ENCODE results near the gene RFPL3. TPM values are rescaled to one million over a fixed set of nuclear protein-coding genes. Genes with fewer than 3 reads are reported as not detected.

RFPL3 gene
- total and polyA plus RNA-seq, 8 donors = 0.21 TPM; not detected in 7

- DNase-seq = peak in 2 of 6 donors; percentile 3 to 32
- no peak for FAIRE-seq
- ATAC-seq = no peak
- H3K36me3 ChIP-seq = no peaks in the 10 kb centered on the region
- no peaks in the 10 kb centered on the region for H3K4me1 ChIP-seq
- 54 to 58% methylated on average over 9 to 10 of the region's 10 CpGs for WGBS, 2 donors
- no peak overlapping the region for H3K4me3 ChIP-seq
- intact Hi-C loops (cut with DNase I) = no loop called here
- no peak overlapping the region for H3K27ac ChIP-seq
- TF ChIP-seq, protein P1, sequence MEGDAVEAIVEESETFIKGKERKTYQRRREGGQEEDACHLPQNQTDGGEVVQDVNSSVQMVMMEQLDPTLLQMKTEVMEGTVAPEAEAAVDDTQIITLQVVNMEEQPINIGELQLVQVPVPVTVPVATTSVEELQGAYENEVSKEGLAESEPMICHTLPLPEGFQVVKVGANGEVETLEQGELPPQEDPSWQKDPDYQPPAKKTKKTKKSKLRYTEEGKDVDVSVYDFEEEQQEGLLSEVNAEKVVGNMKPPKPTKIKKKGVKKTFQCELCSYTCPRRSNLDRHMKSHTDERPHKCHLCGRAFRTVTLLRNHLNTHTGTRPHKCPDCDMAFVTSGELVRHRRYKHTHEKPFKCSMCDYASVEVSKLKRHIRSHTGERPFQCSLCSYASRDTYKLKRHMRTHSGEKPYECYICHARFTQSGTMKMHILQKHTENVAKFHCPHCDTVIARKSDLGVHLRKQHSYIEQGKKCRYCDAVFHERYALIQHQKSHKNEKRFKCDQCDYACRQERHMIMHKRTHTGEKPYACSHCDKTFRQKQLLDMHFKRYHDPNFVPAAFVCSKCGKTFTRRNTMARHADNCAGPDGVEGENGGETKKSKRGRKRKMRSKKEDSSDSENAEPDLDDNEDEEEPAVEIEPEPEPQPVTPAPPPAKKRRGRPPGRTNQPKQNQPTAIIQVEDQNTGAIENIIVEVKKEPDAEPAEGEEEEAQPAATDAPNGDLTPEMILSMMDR (IDR thresholded peaks at IDR 0.05) = no peak
- no peaks in the 10 kb centered on the region for H3K9me3 ChIP-seq
- no peaks in the 10 kb centered on the region for H3K27me3 ChIP-seq
Measured at GRCh38 chr22:32333141-32333768, 24.4 kb upstream of the RFPL3 start.

- Histone ChIP-seq H3K27ac (no peak overlapping the region), H3K9me3 (no peaks in the 10 kb centered on the region), H3K27me3 (no peaks in the 10 kb centered on the region), H3K4me1 (no peaks in the 10 kb centered on the region), H3K36me3 (no peaks in the 10 kb centered on the region), H3K4me3 (no peak overlapping the region)
- TF ChIP-seq, protein P1 (IDR thresholded peaks at IDR 0.05) = no peak
- DNase-seq (peak in 1 of 6 donors; percentile 8), FAIRE-seq (no peak), ATAC-seq (no peak)
- 47 to 66% methylated on average over 13 of the region's 13 CpGs for WGBS, 2 donors
- intact Hi-C loops (cut with DNase I) = no loop called here
Measured at GRCh38 chr22:32333769-32334659, 23.7 kb upstream of the RFPL3 start.

DNA sequence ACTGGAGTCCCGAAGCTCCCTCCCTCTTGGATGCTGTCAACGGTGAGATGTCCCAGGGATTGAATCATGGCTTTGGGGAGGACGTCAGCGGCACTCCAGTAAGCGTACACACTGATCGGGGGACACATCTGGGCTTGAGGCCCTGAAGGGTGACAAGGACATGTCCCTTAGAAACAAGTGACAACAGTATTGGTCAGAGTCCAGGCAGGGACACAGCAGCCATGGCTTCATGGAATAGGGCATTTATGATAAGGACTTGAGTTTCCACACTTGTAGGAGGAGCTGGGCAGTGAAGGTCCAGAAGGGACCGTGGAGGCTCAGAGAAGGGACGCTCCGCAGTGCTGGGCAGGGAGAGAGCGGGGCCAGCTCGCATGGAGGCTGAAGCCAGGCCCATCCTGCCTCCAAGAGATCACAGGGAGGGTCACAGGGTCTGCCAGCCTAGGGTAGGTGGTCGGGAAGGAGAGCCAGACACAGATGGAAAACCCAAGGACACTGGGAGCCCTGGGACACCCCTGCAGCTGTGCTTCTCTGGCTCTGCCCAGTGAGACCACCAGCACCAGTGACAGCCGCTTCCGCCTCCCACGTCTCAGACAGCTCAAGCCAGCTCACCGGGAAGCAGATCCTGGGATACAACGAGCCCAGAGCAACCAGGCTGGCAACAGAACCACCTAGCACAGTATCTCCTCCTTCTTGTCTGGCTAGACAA, 22.9 kb upstream of the RFPL3 start:
- TF ChIP-seq, protein P1 (IDR thresholded peaks at IDR 0.05) = no peak
- no peak for DNase-seq
- Histone ChIP-seq H3K27me3 (no peaks in the 10 kb centered on the region), H3K9me3 (no peaks in the 10 kb centered on the region), H3K4me1 (no peaks in the 10 kb centered on the region), H3K27ac (no peak overlapping the region), H3K4me3 (no peak overlapping the region), H3K36me3 (no peaks in the 10 kb centered on the region)
- WGBS, 2 donors = 58 to 62% methylated on average over 17 of the region's 17 CpGs
- ATAC-seq = no peak
- intact Hi-C loops (cut with DNase I) = no loop called here
- no peak for FAIRE-seq

DNA sequence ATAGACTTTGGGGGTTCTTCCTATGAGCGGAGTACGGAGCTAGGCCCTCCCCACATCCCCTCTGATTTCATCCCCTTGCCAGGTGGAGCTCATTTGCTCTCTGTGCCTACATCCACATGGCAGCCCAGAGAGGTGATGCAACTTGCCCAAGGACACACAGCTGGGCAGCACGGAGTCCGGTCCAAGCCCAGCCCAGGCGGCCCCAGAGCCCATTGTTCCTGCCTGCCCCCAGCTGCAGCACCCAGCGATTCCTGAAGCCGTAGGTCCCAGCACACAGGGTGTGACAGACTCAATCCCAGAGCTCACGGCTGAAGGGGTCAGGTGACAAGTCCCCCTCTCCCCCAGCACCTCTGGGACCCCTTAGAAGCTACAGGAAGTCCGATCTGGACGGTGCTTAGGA, 22.2 kb upstream of the RFPL3 start:
- ATAC-seq = no peak
- FAIRE-seq = no peak
- Histone ChIP-seq H3K36me3 (no peaks in the 10 kb centered on the region), H3K4me3 (no peak overlapping the region), H3K27me3 (no peaks in the 10 kb centered on the region), H3K4me1 (no peaks in the 10 kb centered on the region), H3K27ac (no peak overlapping the region), H3K9me3 (no peaks in the 10 kb centered on the region)
- DNase-seq = peak in 1 of 6 donors; percentile 39
- TF ChIP-seq, protein P1 (IDR thresholded peaks at IDR 0.05) = no peak
- 48 to 65% methylated on average over 9 to 10 of the region's 10 CpGs for WGBS, 2 donors
- intact Hi-C loops (cut with DNase I) = no loop called here
